Stimulated activated CD4-positive, alpha-beta T cell treated with anti-CD3 and anti-CD28 coated beads, TNF-alpha, amount 100 ng/mL, for 1 hour (primary cell): ENCODE results near the gene KRTAP5-1.
"Not testable (repeated sequence)": the region's sequence is repeated elsewhere in the genome, so short reads cannot be mapped to it uniquely, and the experiment has no call there.

Experiments used
- DNase-seq, 3 donors: peaks; one replicate each; pipeline ENCODE4 v3.0.0-alpha.2; 2020; ENCODE audit warnings: low read depth in 3 of 3, low spot score in 1 of 3

KRTAP5-1 gene

DNA sequence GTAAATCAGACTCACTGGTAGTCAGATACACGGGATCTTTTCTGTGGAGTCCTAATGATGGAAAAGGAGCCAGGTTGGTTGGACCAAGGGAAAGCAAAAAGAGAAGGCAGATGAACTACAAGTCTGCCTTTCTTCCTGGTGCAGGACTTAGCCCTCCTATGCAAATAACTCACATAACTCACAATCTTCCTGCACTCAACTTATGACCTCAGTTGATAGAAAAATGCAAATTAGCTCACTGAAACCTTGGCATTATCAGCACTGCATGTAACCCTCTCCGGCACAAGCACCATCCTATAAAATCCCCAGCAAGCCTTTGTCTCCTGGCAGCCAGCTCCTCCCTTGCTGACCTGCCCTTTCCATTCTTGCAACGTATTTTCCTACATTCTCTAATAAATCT, 16.6 kb upstream of the KRTAP5-1 start:
- DNase-seq, result not testable (repeated sequence)

DNA sequence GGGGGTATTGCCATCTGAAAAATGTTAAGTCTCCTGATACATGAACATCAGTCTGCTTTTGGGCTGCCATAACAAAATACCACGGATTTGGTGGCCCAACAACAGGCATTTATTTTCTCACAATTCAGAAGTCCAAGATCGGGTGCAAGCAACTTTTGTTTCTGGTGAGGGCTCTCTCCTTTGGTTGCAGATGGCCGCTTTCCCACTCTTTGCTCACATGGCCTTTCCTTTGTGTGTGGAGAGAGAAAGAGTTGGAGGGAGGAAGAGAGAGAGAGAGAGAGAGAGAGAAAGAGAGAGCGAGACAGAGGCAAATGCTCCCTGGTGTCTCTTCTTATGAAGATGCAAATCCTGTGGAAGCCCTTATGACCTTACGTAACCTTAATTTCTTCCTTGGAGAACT, 15.5 kb upstream of the KRTAP5-1 start:
- no peak for DNase-seq

DNA sequence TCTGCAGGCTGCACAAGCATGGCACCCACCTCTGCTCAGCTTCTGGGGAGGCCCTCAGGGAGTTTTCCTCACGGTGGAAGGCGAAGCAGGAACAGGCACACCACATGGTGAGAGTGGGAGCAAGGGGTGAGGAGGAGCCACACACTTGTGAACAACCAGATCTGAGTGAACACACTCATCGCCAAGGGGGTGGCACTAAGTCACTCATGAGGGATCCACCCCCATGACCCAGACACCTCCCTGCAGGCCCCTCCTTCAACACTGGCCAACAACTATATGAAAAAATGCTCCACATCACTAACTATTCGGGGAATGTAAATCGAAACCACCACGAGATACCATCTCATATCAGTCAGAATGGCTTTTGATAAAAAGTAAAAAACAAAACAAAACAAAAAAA, 13.7 kb upstream of the KRTAP5-1 start:
- DNase-seq, result no peak

DNA sequence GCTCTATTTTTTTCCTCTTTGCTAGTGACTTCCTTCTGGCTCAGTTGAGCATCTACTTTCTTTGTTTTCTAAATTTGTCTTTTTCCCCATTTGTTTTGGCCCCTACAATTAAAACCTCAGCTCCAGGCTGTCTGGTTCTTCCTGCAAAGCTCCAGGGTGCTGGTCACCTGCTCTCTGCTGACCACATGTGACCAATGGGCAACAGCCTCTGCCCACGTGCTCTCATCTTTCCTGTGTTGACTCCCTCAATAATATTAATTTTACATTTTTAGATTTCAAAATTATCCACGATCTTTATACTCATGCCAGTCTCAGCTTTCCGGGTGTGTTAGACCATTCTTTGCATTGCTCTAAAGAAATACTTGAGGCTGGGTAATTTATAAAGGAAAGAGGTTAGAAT, 13.3 kb upstream of the KRTAP5-1 start:
- not testable (repeated sequence) for DNase-seq

DNA sequence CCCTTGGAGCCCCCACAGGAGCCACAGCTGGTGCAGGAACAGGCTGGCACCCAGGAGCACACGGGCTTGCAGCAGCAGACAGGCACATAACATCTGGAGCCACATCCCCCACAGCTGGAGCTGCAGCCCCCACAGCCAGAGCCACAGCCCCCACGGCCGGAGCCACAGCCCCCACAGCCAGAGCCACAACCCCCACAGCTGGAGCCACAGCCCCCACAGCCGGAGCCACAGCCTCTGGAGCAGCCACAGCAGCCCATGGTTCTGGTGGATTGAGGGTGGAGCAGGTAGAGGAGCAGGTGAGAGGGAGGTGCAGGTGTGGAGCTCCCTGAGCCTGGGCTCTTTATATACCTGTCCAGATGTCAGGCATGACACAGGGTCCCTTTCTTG, 12.9 kb upstream of the KRTAP5-1 start, which contains the start of gene KRTAP5-2:
KRTAP5-2 (minus strand) TSS at position 301 of the 387 bp plus-strand sequence; CDS start at position 257, 44 bp downstream.
- DNase-seq, result no peak

DNA sequence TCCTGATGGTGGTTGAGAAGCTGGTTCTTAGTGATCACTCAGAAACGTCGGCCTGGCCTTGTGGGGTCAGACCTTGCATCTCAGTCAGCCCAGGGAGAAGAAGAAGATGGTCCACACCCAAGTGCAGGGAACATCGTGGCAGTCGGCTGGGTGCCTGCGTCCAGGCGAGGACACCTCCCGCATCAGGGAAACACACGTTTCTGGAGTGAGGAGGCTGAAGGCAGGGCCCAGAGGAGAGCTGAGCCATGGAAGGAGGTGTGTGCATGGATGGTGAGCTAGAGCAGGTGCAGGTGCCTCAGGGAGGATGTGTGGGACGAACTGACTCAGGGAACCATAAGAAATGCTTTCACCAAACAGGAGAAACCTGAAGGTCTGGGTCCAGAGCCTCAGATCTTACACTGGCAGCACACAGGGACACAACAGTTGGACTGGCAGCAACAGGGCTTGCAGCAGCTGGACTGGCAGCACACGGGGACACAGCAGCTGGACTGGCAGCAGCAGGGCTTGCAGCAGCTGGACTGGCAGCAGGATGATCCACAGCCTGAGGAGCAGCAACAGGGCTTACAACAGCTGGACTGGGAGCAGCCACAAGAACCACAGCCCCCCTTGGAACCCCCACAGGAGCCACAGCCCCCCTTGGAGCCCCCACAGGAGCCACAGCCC, 12.4 kb upstream of the KRTAP5-1 start:
- DNase-seq, result no peak

DNA sequence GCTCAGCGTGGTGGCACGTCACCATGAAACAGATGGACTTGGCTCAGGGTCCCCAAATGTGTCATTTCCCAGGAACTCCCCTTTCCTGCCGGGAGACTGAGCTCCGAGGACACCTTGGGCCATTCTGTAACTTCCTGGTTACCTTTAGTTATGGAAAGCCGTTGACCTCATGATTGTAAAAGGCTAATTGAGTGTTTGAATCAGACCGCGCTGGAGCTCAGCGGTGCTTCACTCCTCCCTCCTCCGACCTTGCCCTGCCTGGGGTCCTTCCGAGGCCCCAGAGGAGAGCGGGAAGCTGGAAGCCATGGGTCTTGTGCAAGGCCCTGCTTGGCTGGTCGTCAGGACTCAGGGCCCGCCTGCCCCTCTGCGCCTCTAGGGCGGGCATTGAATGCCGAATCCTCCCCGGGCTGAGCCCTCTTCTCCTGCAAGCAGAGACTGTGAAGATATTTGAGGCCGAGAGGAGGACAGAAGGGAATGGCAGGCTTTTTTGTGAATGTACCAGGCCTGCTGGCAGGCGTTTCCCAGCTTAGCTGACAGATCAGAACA, 11.6 kb upstream of the KRTAP5-1 start:
- DNase-seq, result not testable (repeated sequence)

DNA sequence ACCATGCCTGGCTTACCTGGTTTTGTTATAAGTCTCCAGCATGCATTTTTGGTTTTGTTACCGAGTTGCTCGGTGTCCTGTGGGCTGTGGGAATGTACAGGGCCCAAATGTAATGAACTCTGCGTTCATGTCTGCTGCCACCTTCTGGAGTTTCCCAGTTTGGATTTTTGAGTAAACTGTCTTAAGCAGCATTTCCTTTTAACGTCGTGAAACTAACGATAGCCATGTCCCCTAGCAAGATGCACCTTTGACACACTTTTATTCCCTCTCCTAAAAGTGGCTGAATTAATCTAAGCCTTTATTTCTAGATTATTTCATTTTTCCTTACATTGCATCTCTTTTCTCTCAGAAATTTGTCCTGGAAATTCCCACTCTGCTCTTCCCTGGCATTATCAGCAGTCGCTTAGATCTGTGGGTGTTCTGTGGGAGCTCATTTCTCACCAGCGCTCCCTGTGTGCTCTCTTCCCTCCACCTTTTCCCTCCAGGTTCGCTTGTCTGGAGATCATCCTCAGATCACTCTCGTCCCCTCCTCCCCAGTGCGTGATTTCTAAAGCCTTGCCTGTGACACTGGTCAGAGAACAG, 11.0 kb upstream of the KRTAP5-1 start:
- not testable (repeated sequence) for DNase-seq

DNA sequence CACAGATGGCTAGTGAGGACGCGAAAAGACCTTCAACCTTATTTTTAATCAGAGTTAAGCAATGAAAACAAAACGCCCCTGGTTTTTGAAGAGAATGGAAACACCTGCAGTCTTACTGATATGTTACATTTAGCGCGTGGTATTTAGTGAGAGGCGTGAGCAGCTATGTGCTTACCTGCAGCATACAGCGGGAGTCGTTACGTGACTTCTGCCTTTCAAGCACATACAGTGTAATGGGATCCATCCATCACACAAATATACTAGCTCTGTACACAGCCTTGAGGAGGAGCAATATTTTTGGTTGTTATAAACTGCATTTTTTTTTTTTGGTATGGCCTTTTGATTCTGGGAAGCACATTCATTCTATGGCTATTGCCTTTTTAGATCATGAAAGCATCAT, 7.5 kb upstream of the KRTAP5-1 start:
- no peak for DNase-seq

DNA sequence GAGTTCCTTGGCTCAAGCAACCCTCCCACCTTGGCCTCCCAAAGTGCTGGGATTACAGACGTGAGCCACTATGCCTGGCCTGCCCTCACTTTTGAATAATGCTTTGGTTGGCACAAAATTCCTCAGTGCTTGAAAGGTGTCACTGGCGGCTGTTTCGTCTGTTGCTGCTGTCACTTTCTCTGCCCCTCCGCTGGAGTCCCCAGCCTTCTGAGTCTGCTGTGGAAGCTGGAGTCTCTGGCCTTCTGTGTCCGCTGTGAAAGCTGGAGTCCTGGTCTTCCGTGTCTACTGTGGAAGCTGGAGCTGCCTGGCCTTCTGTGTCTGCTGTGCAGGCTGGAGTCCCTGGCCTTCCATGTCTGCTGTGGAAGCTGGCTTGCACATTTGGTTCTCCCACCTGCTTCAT, 4.9 kb upstream of the KRTAP5-1 start:
- no peak for DNase-seq

DNA sequence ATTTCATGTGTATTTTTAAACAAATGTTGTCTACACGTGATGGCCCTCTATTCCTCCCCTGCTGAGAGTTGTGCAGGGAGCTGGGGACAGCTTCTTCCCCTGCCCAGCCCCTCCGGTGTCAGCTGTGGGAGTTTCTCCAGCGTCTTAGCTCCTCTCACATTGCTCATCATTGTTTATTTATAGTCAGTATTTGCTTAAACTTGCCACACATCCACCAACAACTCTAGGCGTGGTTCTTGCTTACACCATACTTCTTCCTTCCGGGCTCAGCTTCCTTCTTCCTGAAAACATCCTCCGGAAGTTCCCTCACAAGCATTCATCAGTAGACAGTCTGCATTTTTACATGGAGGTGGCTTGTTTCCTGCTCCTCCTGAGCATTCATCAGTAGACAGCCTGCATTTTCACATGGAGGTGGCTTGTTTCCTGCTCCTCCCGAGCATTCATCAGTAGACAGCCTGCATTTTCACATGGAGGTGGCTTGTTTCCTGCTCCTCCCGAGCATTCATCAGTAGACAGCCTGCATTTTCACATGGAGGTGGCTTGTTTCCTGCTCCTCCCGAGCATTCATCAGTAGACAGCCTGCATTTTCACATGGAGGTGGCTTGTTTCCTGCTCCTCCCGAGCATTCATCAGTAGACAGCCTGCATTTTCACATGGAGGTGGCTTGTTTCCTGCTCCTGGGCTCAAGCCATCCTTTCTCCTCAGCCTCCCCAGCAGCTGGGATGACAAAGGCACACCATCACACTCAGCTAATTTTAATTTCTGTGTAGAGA, 4.3 kb upstream of the KRTAP5-1 start:
- not testable (repeated sequence) for DNase-seq

DNA sequence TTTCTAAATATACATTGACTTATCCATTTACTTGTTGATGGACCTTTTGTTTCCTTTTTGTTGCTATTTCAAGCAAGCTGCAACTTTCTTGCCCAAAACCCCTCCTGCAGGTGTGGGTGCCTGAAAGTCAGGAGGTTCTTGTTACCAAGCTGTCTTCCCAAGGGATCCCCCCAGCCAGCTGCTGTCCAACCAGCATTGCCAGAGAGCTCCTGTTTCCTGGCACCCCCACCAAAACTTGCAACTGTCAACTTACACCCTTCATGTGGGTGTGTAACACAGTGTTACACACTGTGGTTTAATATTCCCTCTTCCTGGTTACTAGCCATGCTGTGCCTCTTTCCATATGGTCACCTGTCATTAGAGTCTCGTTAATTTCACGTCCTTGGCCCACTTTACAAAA, 1.6 kb upstream of the KRTAP5-1 start:
- DNase-seq, result no peak

DNA sequence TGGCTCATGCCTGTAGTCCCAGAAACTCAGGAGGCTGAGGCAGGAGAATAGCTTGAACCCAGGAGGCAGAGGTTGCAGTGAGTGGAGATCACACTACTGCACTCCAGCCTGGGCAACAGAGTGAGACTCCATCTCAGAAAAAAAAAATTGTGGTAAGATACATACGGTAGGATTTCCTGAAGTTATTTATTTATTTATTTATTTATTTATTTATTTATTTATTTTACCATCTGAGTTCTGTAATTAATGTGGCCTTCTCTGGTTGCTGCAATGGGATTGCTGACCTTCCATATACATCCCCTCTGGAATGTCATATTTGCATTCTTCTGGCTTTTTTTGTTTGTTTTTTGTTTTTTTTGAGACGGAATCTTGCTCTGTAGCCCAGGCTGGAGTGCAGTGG, 2.2 kb downstream of the KRTAP5-1 start:
- not testable (repeated sequence) for DNase-seq

DNA sequence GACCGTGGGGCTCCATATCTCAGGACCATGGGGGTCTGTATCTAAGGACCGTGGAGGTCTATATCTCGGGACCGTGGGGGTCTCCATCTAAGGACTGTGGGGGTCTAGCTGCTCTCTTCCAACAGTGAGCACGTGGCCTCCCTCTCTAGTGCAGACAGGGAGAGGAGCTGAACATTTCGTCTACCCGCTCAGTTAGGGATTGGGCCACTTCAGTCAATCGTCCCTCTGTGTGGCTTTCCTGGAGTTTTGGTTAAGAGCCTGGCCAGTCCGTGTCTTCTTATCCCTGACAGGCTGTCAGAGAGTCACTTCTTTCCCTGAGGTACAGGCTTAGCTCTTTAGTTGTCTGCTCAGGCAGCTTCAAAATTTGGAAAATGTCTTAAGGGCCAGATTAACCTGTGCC, 3.1 kb downstream of the KRTAP5-1 start:
- DNase-seq, result no peak

DNA sequence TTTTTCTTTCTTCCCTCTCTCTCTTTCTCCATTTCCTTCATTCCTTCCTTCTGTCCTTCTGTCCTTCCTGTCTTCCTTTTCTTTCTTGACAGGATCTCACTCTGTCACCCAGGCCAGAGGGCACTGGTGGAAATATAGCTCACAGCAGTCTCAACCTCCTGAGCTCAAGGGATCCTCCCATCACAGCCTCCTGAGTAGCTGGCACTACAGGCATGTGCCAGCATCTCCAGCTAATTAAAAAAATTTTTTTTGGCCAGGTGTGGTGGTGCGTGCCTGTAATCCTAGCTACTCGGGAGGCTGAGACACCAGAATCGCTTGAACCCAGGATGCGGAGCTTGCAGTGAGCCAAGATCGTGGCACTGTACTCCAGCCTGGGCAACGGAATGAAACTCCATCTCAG, 8.3 kb downstream of the KRTAP5-1 start:
- DNase-seq, result no peak

DNA sequence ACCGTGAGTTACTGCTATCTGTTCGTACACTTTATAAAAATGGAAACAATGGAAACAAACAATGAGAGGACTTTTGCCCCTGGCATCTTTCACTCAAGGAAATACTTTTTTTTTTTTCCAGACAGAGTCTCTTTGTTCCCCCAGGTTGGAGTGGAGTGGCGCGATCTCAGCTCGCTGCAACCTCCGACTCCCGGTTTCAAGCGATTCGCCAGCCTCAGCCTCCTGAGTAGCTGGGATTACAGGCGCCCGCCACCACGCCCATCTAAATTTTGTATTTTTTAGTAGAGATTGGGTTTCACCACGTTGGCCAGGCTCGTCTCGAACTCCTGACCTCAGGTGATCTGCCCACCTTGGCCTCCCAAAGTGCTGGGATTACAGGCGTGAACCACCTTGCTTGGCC, 9.3 kb downstream of the KRTAP5-1 start:
- DNase-seq, result not testable (repeated sequence)

DNA sequence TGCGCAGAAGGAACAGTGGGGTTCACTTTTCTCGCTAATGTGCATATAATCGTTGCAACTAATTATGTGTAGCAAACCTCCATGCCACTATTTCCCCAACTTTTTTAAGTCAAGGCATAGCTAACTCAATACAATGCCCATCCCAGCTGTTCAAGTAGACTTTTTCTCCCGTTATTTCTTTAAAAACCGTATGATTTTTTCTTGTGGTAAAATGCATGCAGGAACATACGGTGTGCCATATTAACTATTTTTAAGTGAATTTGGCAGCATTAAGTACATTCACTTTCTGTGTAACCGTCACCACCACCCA, 10.2 kb downstream of the KRTAP5-1 start:
- no peak for DNase-seq

DNA sequence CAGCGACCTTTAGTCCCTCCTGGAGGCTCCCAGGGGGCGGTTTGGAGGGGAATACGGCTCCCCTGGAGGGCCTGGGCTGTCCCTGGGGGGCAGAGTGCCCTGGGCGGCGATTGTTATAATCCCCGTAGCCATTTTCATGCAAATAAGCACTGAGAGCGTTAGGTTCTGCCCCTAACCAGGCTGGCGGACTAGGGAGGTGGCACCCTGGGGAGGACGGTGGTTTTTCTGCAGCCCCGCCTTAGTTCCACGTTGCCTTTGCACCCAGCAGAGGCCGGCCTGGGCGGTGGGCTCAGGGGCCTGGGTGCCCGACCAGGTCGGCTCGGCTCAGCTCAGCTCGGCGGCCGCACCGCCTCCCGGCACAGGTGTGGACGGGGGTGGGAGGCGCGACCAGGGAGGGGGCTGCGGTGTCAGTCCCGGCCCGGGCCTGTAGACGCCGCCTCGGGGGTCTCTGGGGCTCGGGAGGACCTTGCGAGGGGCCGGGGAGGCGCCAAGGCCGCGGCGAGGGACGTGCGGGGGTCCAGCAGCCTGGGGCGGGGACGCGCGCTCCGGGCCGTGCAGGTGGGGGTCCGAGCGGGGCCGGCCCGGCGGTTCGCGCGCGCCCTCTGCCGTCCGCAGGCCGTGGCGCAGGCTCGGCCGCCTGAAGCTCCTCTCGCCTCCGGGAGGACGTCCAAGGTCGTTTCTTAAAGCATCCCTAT, 10.7 kb downstream of the KRTAP5-1 start:
- DNase-seq, result peak in 1 of 3 donors; percentile 57

DNA sequence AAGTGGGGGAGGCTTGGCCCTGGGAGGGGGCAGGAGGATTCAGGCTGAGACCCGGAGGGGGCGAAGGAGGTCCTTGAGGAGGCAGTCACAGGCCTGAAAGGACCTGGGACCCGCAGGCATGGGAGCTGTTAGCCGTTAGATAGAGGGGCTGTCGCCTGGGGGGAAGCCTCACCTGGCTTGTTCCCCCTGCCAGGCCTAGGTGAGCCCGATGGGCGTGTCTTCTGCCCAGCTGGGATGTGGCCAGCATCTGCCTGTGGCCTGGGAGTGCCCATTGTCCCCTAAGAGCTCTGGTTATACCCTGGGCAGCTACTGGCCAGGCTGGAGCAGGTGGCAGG, 11.2 kb downstream of the KRTAP5-1 start:
- DNase-seq, result no peak

DNA sequence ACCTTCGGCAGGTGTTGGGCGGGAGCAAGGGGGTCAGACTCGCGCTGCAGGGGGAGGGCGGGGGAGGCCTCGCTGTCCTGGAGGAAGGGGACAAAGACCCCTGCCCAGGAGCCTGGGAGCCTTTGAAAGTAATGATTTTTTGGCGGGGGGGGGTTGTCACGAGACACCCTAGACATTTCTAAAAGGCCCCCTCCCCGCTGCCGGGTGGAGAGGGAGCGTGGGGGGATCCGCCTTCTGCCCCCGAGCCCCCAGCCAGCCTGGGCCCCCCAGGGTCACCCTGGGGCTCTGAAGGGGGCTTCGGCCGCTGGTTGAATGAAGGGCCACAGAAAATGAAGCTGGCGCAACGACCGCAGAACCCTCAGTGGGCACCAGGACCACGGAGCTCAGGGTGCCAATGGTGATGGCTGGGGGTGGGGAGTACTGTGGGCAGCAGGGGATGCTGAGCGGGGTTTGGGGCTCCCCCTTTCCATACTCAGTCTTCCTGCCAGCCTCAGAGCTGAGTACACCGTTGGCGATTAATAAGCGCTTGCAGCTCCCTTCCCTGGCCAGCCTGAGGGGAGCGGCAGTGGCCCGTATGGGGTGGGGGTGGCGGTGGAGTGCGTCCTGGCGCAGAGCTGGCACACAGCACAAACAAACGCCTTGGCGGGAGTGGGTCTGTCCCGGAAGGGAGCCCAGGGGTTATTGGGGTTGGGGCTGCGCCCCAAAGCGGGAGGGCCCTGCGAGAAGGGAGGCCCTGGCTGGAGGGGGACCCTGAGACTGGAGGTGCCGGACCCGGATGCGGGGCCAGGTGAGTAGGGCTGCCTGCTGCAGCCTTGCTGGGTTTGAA, 11.8 kb downstream of the KRTAP5-1 start:
- DNase-seq, result no peak
